ENCODE measurements around the gene TXNDC5.

Gene TXNDC5

DNA sequence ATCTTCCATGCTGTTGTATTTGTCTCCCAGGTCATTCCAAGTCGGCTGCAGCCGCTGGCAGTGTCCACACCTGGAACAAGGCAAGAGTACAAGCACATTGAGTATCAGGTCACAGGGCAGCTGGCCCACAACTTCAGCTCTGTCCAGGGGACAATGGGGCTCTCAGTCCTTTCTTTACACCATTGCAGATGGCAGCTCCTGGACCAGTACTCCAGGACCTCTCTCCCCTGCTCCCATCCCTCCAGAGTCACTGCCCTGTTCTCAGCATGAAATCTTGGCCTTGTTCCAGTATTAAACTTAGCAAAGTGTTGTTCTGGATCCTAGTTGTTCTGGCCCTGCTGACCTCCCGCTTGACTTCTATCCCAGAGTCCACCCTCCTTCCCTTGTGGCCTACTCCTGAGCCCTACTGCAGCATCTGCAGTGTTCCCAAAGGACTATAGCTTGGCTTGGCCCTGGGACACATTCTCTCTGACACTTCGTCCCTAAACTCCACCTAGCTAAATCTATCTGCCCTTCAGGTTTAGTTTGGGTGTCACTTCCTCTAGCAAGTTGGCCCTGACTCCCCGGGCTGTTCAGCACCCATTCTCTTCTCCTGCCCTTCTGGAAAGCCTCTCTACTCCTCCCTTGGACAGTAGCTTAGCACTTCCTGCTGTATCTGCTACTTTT, 5.8 kb downstream of the TXNDC5 start:
- H3K4me3 ChIP-seq (ENCODE audit: control insufficient read depth, low read depth, low read length) = no peak overlapping the region
- TF ChIP-seq, protein P1, sequence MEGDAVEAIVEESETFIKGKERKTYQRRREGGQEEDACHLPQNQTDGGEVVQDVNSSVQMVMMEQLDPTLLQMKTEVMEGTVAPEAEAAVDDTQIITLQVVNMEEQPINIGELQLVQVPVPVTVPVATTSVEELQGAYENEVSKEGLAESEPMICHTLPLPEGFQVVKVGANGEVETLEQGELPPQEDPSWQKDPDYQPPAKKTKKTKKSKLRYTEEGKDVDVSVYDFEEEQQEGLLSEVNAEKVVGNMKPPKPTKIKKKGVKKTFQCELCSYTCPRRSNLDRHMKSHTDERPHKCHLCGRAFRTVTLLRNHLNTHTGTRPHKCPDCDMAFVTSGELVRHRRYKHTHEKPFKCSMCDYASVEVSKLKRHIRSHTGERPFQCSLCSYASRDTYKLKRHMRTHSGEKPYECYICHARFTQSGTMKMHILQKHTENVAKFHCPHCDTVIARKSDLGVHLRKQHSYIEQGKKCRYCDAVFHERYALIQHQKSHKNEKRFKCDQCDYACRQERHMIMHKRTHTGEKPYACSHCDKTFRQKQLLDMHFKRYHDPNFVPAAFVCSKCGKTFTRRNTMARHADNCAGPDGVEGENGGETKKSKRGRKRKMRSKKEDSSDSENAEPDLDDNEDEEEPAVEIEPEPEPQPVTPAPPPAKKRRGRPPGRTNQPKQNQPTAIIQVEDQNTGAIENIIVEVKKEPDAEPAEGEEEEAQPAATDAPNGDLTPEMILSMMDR (IDR thresholded peaks at IDR 0.05; ENCODE audit: control insufficient read depth, insufficient read depth, low read depth, low read length, missing control alignments) = no peak
- DNase-seq (ENCODE audit: low read depth) = no peak

DNA sequence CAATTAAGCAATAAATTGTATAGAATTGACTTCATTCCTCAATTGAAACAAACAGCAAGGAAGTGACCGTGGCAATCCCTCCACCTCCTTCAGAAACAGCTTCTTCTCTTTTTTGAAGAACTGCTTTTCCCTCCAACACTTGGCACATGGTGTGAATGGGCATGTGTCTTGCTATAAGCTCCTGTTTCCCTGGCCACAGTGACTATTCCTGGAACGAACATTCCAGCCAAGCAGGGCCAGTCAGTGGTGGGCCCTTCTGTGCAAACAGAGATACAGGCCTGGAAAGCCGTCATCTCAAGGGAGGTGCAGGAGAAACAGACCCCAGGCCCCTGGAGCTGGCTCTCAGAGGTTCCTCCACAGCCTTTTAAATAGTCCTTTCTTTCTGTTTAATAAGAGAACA, 6.9 kb downstream of the TXNDC5 start:
- no peak for DNase-seq (ENCODE audit: low read depth)
- TF ChIP-seq, protein P1 (IDR thresholded peaks at IDR 0.05; ENCODE audit: control insufficient read depth, insufficient read depth, low read depth, low read length, missing control alignments) = no peak
- no peak overlapping the region for H3K4me3 ChIP-seq (ENCODE audit: control insufficient read depth, low read depth, low read length)

DNA sequence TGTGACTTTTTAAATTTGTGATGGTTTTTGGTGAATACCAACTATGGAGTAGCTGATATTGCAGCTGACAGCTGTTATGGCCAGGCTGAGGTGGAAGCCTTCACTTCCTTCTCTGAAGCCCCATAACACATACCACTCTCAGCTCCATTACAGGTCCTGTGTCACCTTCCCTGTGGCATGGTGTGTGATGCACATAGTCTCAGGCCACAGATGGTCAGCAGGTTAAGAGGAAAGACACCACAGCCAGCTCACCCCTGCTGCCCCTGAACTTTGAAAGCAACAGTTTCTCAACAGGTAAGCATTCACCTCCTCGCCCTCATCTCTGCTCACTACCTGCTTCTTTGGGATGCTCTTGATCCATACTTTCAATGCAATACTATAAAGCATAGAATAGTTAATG, 7.7 kb downstream of the TXNDC5 start:
- H3K4me3 ChIP-seq (ENCODE audit: control insufficient read depth, low read depth, low read length) = no peak overlapping the region
- TF ChIP-seq, protein P1 (IDR thresholded peaks at IDR 0.05; ENCODE audit: control insufficient read depth, insufficient read depth, low read depth, low read length, missing control alignments) = no peak
- DNase-seq (ENCODE audit: low read depth) = no peak

DNA sequence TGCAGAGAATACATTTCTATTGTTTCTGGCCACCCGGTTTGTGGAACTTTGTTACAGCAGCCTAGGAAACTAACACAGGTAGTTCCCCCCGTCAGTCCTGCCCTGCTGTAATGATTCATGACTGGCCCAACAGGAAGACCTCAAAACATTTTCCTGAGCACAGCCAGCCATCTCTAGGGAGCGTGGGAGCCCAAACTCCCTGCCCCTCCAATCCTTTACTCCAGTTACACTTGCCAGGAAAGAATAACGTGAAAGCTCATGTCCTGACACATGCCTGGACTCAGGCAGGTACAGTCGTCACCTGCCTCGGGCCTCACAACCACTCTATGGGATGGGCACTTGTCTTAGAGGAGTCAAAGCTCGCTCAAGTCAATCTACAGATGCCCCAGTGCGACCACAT, 8.4 kb downstream of the TXNDC5 start:
- H3K4me3 ChIP-seq (ENCODE audit: control insufficient read depth, low read depth, low read length) = no peak overlapping the region
- TF ChIP-seq, protein P1 (IDR thresholded peaks at IDR 0.05; ENCODE audit: control insufficient read depth, insufficient read depth, low read depth, low read length, missing control alignments) = no peak
- DNase-seq (ENCODE audit: low read depth) = no peak

DNA sequence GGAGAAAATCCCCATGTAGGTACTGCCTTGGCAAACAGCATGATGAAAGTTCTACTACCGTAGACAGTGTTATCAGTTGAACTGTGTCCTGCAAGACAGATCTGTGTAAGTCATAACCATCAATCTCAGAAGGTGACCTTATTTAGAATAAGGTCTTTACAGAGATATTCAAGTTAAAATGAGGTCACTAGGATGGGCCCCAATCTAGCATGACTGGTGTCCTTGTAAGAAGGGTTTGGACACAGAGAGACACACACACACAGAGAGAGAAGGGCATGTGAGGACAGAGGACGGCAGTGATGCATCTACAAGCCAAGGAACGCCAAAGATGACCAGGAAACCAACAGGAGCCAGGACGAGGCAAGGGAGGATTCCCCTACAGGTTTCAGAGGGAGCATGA, 8.8 kb downstream of the TXNDC5 start:
- DNase-seq (ENCODE audit: low read depth) = no peak
- H3K4me3 ChIP-seq (ENCODE audit: control insufficient read depth, low read depth, low read length) = no peak overlapping the region
- TF ChIP-seq, protein P1 (IDR thresholded peaks at IDR 0.05; ENCODE audit: control insufficient read depth, insufficient read depth, low read depth, low read length, missing control alignments) = no peak

DNA sequence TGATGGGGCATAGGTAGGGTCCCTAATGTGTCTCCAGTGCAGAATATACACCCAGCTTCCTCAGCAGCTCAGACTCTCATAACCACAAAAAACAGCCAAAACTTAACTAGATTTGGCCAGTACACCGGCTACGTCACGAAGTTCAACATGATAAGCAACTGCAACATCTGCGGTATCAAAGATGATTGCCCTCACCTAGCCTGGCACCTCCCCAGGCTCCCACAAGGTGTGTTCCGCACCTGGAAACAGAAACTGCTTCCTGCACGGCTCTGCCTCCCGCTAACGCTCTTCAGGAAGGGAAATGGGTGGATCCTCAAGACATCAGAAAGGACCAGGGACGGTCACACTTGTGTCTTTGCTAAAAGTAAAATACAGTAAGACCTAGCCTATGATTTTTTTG, 9.5 kb downstream of the TXNDC5 start:
- no peak overlapping the region for H3K4me3 ChIP-seq (ENCODE audit: control insufficient read depth, low read depth, low read length)
- TF ChIP-seq, protein P1 (IDR thresholded peaks at IDR 0.05; ENCODE audit: control insufficient read depth, insufficient read depth, low read depth, low read length, missing control alignments) = no peak
- no peak for DNase-seq (ENCODE audit: low read depth)

Data from AG09309 (cell line).